Heart right ventricle (tissue), 16 donors: Measurements from ENCODE around the gene GPR107. TPM values are rescaled to one million over a fixed set of nuclear protein-coding genes. Genes with fewer than 3 reads are reported as not detected.

ENCODE experiments used
- ATAC-seq, 8 donors: fragments of 200-7000 bp; cut with Tn5 transposase; one replicate each; pipeline ENCODE4 v1.9.1; 2020; ENCODE audit warnings: mild to moderate bottlenecking in 8 of 8, moderate library complexity in 8 of 8, moderate number of reproducible peaks in 1 of 8
- DNase-seq, 2 donors: peaks; one replicate each; pipeline ENCODE4 v3.0.0-alpha.2; 2020
- H3K27ac ChIP-seq, 10 donors: fragments of 200-600 bp; sonication (generic) in 2 of 10; one replicate each; pipeline versions ENCODE4 v1.5.0 to v1.8.0; 2020 to 2022; ENCODE audit warnings: mild to moderate bottlenecking in 3 of 10
- H3K27me3 ChIP-seq, 7 donors: fragments of 200-600 bp; one replicate each; pipeline ENCODE4 v1.8.0; 2021 to 2022; ENCODE audit warnings: mild to moderate bottlenecking in 2 of 7
- H3K36me3 ChIP-seq, 9 donors: fragments of 200-600 bp; sonication (generic) in 1 of 9; one replicate each; pipeline versions ENCODE4 v1.5.0 to v1.8.0; 2020 to 2022; ENCODE audit warnings: mild to moderate bottlenecking in 2 of 9
- H3K4me1 ChIP-seq, 9 donors: fragments of 200-600 bp; sonication (generic) in 1 of 9; one replicate each; pipeline versions ENCODE4 v1.5.0 to v1.8.0; 2020 to 2022; ENCODE audit warnings: mild to moderate bottlenecking in 4 of 9
- H3K4me3 ChIP-seq, 10 donors: fragments of 200-600 bp; sonication (generic) in 2 of 10; one replicate each; pipeline versions ENCODE4 v1.5.0 to v1.8.0; 2020 to 2022; ENCODE audit warnings: mild to moderate bottlenecking in 7 of 10, moderate library complexity in 2 of 10
- H3K9me3 ChIP-seq, 11 donors: fragments of 200-600 bp in 10 of 11; sonication (generic) in 2 of 11; one replicate each; pipeline versions ENCODE4 v1.5.0 to v1.8.0; 2013 to 2022; ENCODE audit warnings: mild to moderate bottlenecking in 2 of 11, control low read depth in 1 of 11, moderate library complexity in 1 of 11
- CTCF ChIP-seq, 9 donors: fragments of 200-600 bp; sonication (generic) in 2 of 9; IDR thresholded peaks; one replicate each; pipeline versions ENCODE4 v1.5.0 to v1.8.0; 2021 to 2022; ENCODE audit warnings: antibody characterized with exemption in 9 of 9, mild to moderate bottlenecking in 5 of 9, moderate library complexity in 1 of 9
- WGBS, 2 donors: extraction: QIAGEN DNeasy Blood & Tissue Kit; methylation state at CpG; one replicate each; pipeline ENCODE4 v1.1.7; 2013; ENCODE audit warnings: inconsistent platforms in 1 of 2; 5-methylcytosine and 5-hydroxymethylcytosine counted together
- intact Hi-C, 10 donors: fragments of 100-400 bp; cut with DNase I; formaldehyde crosslinking; loops; one replicate each; pipeline versions ENCODE4 v1.11.1 to v1.14.2; 2022
- polyA plus RNA-seq, 2 donors: library from polyadenylated mRNA; stranded (reverse); fragments of 200-250 nt; gene quantifications; one replicate each; pipeline ENCODE4 v1.2.3, GENCODE V29; 2013
- total RNA-seq, 10 donors: library from RNA; stranded (reverse); fragmentation: NEBNext Ultra II Directional in 3 of 10; extraction: Animal tissue kit (Norgen Biotek cat#: 25700) in 3 of 10; gene quantifications; one replicate each; pipeline versions ENCODE4 v1.2.1 to v1.2.4, GENCODE V29; 2021 to 2023
- donor health status: Arrhythmogenic right ventricular cardiomyopathy.
- donor health status: ischemic (EF 13 %, LVEDD 7.1; RV severe dilation, severe dysfunction).
- donor health status: healthy with polysubstance abuse.
- donor health status: DM: no; HTN: yes; CAD: no.
- donor health status: DM: no; HTN: no; CAD: no.
- donor health status: ischemic (EF 25% LVEDD 6.9; RV normal size, moderate dysfunction).
- donor health status: ischemic (EF 25% LVEDD 5.7; RV mildly dilated, moderate dysfunction).
- donor health status: healthy.
- donor health status: DM: yes; HTN: yes; CAD: no.
- donor health status: Ischemic cardiomyopathy.
- donor health status: ischemic (EF 35%, LVEDD 5.7; RV mildly dilated, moderate dysfunction).
- donor health status: nonischemic (EF 11% LVEDD 7.7; RV severe dilation, severe dysfunction).
- donor health status: DM: yes; HTN: yes; CAD: no.
- donor health status: PGD.
- donor health status: ischemic (EF 29% LVEDD 5.4; RV normal size, mild dysfunction).
- donor health status: nonischemic (EF 23%, LVEDD 6.1; RV moderate dilation, normal function).

Gene GPR107
- total and polyA plus RNA-seq, 12 donors: 6.7 to 35.6 (median 23.9) TPM

GRCh38 chr9:130040984-130041647 lies 12.6 kb upstream of the GPR107 start:
- Histone ChIP-seq H3K9me3 (no peaks in the 10 kb centered on the region), H3K27ac (peak overlapping the region in 5 of 10 donors; percentile 92 to 99 (median 94)), H3K27me3 (no peaks in the 10 kb centered on the region), H3K4me3 (peak overlapping the region in 7 of 10 donors; percentile 71 to 96 (median 89)), H3K4me1 (peaks cover 0 to 82% (median 35%) of the 10 kb centered on the region in 9 donors), H3K36me3 (no peaks in the 10 kb centered on the region)
- DNase-seq: no peak
- TF ChIP-seq CTCF (IDR thresholded peaks at IDR 0.05): no peak
- intact Hi-C loops: loop anchor here in 6 of 10 donors (5.0 to 10.0 kb wide), 2 partner anchors 76 to 154 kb away; no protein-coding TSS in a partner anchor
- no peak for ATAC-seq
- WGBS, 2 donors: 77 to 84% methylated on average over 7 of the region's 7 CpGs

DNA sequence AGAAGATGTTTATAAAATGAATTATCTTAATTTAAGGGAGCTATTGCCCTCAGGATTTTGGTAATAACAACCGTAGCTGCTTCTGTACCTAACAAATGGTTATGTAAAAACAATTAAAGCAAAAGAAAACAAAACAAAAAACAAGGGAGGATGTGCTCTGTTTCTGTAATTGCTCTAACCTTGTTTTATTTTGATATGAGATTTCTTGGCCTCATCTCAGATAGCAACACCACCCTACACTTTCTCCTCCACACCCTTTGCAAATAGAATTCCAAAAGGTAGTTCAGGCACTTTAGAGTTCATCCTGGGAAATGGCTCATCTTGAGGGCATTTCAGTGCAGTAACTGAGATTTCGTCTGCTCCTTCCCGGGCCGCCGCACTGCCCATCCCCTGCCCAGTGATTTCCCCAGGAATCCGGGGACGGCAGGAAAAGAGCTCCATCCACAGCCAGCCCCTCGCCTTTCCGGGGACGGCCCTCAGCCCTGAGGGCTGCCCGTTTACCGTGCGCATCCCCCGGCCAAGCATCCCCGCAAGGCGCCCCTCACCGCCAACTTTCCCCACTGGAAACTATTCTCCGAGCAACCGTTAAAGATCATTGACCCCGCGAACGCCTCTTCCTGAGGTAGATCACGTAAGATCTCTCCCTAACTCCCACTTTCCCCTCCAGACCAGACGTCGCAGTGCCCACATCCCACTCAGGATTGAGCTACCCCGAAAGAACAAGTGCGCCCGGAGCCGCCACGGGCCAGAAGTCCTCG lies 11.9 kb upstream of the GPR107 start:
- peak overlapping the region; percentile 66 to 96 (median 90) for H3K4me3 ChIP-seq
- no peaks in the 10 kb centered on the region for H3K9me3 ChIP-seq
- WGBS, 2 donors: 1 to 3% methylated on average over 31 of the region's 31 CpGs
- DNase-seq (peak; percentile 7 to 31), ATAC-seq (peak in 1 of 8 donors; percentile 15)
- no peak for TF ChIP-seq CTCF (IDR thresholded peaks at IDR 0.05)
- intact Hi-C loops: loop anchor here in 6 of 10 donors (1.0 to 10.0 kb wide), 4 partner anchors 77 to 157 kb away; no protein-coding TSS in a partner anchor
- peak overlapping the region; percentile 75 to 99 (median 94) for H3K27ac ChIP-seq
- peaks cover 0 to 77% (median 34%) of the 10 kb centered on the region in 9 donors for H3K4me1 ChIP-seq
- no peaks in the 10 kb centered on the region for H3K27me3 ChIP-seq
- no peaks in the 10 kb centered on the region for H3K36me3 ChIP-seq

DNA sequence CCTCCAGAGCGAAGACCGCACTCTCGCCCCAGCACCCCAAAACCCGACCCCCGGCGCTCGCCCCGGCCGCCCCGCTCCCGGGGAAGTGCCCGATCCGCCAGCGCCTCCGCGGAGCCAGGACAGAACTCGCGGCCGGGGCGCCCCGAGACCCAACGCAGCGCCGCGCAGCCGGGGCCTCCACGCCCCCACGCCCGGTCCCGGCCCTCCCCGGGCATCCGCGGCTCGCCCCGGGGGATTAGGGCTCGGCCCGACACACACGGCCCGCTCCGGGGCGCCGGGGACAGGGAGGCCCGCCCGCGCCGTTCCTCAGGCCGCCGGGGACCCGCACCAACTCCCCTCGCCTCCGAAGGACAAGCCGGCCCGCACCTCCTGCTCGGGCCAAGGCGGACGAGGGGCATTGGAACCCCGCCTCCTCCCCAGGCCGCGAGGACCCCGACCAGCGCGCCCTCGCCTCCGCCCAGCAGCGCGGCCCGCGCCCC lies 11.3 kb upstream of the GPR107 start:
- DNase-seq: peak; percentile 18 to 42
- intact Hi-C loops: loop anchor here in 6 of 10 donors (1.0 to 10.0 kb wide), 4 partner anchors 78 to 158 kb away; no protein-coding TSS in a partner anchor
- H3K9me3 ChIP-seq: no peaks in the 10 kb centered on the region
- ATAC-seq: peak in 6 of 8 donors; percentile 6 to 56 (median 41)
- H3K4me1 ChIP-seq: peaks cover 0 to 71% (median 34%) of the 10 kb centered on the region in 9 donors
- peak overlapping the region; percentile 75 to 99 (median 94) for H3K27ac ChIP-seq
- no peaks in the 10 kb centered on the region for H3K36me3 ChIP-seq
- 0% methylated on average over 55 to 68 of the region's 68 CpGs for WGBS, 2 donors
- no peaks in the 10 kb centered on the region for H3K27me3 ChIP-seq
- no peak for TF ChIP-seq CTCF (IDR thresholded peaks at IDR 0.05)
- H3K4me3 ChIP-seq: peak overlapping the region; percentile 66 to 96 (median 90)
